ENCODE data around the gene BRD3OS.

Gene BRD3OS

GRCh38 chr9:133990366-133991213, 34.7 kb upstream of the BRD3OS start:
- Histone ChIP-seq H3K4me1 (ENCODE audit: low read length) (peaks cover 26% of the 10 kb centered on the region), H3K79me2 (ENCODE audit: low read length) (peaks cover 69% of the 10 kb centered on the region), H2AFZ (ENCODE audit: low read depth, low read length) (no peak overlapping the region), H4K20me1 (ENCODE audit: insufficient read depth, low read length) (peaks cover 55% of the 10 kb centered on the region), H3K9ac (ENCODE audit: low read length) (peak overlapping the region; percentile 96), H3K4me3 (ENCODE audit: low read length) (peak overlapping the region; percentile 90), H3K27me3 (ENCODE audit: low read depth, low read length) (no peaks in the 10 kb centered on the region), H3K36me3 (replicated peaks; ENCODE audit: low read depth, low read length) (peaks cover 9% of the 10 kb centered on the region), H3K27ac (ENCODE audit: low read length) (no peak overlapping the region), H3K9me3 (ENCODE audit: insufficient read depth, low read length) (no peaks in the 10 kb centered on the region), H3K4me2 (ENCODE audit: low read length) (peak overlapping the region; percentile 84)
- TF ChIP-seq CTCF (IDR thresholded peaks at IDR 0.05; ENCODE audit: low read depth, low read length) (no peak), EZH2phosphoT487 (IDR thresholded peaks at IDR 0.05; ENCODE audit: low read depth) (no peak)

GRCh38 chr9:133991214-133991921, 33.9 kb upstream of the BRD3OS start:
- Histone ChIP-seq H3K4me1 (ENCODE audit: low read length) (peaks cover 26% of the 10 kb centered on the region), H3K27me3 (ENCODE audit: low read depth, low read length) (no peaks in the 10 kb centered on the region), H3K79me2 (ENCODE audit: low read length) (peaks cover 61% of the 10 kb centered on the region), H3K9ac (ENCODE audit: low read length) (peak overlapping the region; percentile 96), H4K20me1 (ENCODE audit: insufficient read depth, low read length) (peaks cover 47% of the 10 kb centered on the region), H3K9me3 (ENCODE audit: insufficient read depth, low read length) (no peaks in the 10 kb centered on the region), H3K27ac (ENCODE audit: low read length) (0 out of 2 replicates have a peak overlapping the region, but pooled peaks have one; percentile 67), H2AFZ (ENCODE audit: low read depth, low read length) (no peak overlapping the region), H3K4me3 (ENCODE audit: low read length) (peak overlapping the region; percentile 90), H3K36me3 (replicated peaks; ENCODE audit: low read depth, low read length) (peaks cover 5% of the 10 kb centered on the region), H3K4me2 (ENCODE audit: low read length) (peak overlapping the region; percentile 84)
- no peak for TF ChIP-seq EZH2phosphoT487 (IDR thresholded peaks at IDR 0.05; ENCODE audit: low read depth)
- TF ChIP-seq CTCF (IDR thresholded peaks at IDR 0.05; ENCODE audit: low read depth, low read length), result no peak

- H4K20me1 ChIP-seq (ENCODE audit: insufficient read depth, low read length), result peaks cover 40% of the 10 kb centered on the region
- peak within 1 kb of the TSS; percentile 90 for H3K4me3 ChIP-seq (ENCODE audit: low read length)
These were observed 33.1 kb upstream of the BRD3OS start, which contains the start of gene VAV2 for GRCh38 chr9:133991964-133992779. TSS of gene VAV2 (minus strand) at chr9:133992324. CDS start at chr9:133992278, 46 bp downstream.

More at GRCh38 chr9:133991964-133992779, 33.1 kb upstream of the BRD3OS start, which contains the start of gene VAV2:
- Histone ChIP-seq H3K79me2 (ENCODE audit: low read length) (peaks cover 53% of the 10 kb centered on the region), H3K4me1 (ENCODE audit: low read length) (peaks cover 26% of the 10 kb centered on the region), H3K27ac (ENCODE audit: low read length) (peak within 1 kb of the TSS; percentile 67), H3K9me3 (ENCODE audit: insufficient read depth, low read length) (no peaks in the 10 kb centered on the region), H3K27me3 (ENCODE audit: low read depth, low read length) (no peaks in the 10 kb centered on the region), H3K36me3 (replicated peaks; ENCODE audit: low read depth, low read length) (peaks cover 5% of the 10 kb centered on the region), H2AFZ (ENCODE audit: low read depth, low read length) (0 out of 2 replicates have a peak within 1 kb of the TSS, but pooled peaks have one; percentile 28), H3K9ac (ENCODE audit: low read length) (peak within 1 kb of the TSS; percentile 96), H3K4me2 (ENCODE audit: low read length) (peak within 1 kb of the TSS; percentile 100)
- TF ChIP-seq EZH2phosphoT487 (IDR thresholded peaks at IDR 0.05; ENCODE audit: low read depth) (no peak), CTCF (IDR thresholded peaks at IDR 0.05; ENCODE audit: low read depth, low read length) (no peak)

Data from OCI-LY3 (cell line).